GM12878 (cell line): ENCODE data around the gene RSKR. TPM values are rescaled to one million over a fixed set of nuclear protein-coding genes. Genes with fewer than 3 reads are reported as not detected.

Experiments
- ATAC-seq: fragments of 200-7000 bp; cut with Tn5 transposase; 3 replicates; pipeline ENCODE4 v1.9.1; 2020; ENCODE audit warnings: mild to moderate bottlenecking, moderate library complexity
- BruUV-seq: library from RNA; stranded (reverse); fragments of 400-500 nt; replicated peaks from 2 replicates; lab custom pipeline; 2021; lab: Mats Ljungman, UMichigan
- CTCF ChIA-PET: fragments of 300-600 bp; sonication (Branson Sonifier 250); formaldehyde crosslinking; extraction: SDS; loops from one replicate; lab custom pipeline; 2021; ENCODE audit warnings: inconsistent platforms; lab: Yijun Ruan, JAX
- POLR2A ChIA-PET: fragments of 350-600 bp; formaldehyde crosslinking; extraction: SDS; loops from one replicate; lab custom pipeline; 2021; ENCODE audit warnings: inconsistent platforms; lab: Charles Lee
- RAD21 ChIA-PET: fragments of 300-600 bp; sonication (Branson Sonifier 250); formaldehyde crosslinking; loops from one replicate; lab custom pipeline; 2023; ENCODE audit warnings: antibody characterized with exemption; ENCODE audit not compliant: unreplicated experiment; lab: Charles Lee
- SMC1A ChIA-PET: fragments of 300-600 bp; sonication (Branson Sonifier 250); formaldehyde crosslinking; loops from one replicate; lab custom pipeline; 2023; ENCODE audit not compliant: unreplicated experiment, uncharacterized antibody; lab: Charles Lee
- DNase-seq: peaks from one replicate; pipeline ENCODE4 v3.0.0-alpha.2; 2011; ENCODE audit warnings: low read depth, low spot score
- FAIRE-seq: peaks from 3 replicates; lab custom pipeline; 2011; peaks lifted over from hg19 to GRCh38; lab: Jason Lieb, UNC
- H2AFZ ChIP-seq: 2 replicates; pipeline ENCODE4 v1.6.0; 2011; ENCODE audit warnings: low read depth, low read length, control low read depth; ENCODE audit not compliant: control insufficient read depth
- H3K27ac ChIP-seq: 2 replicates; pipeline ENCODE4 v1.5.1; 2011; ENCODE audit warnings: control low read depth; ENCODE audit not compliant: control insufficient read depth, insufficient read depth
- H3K27me3 ChIP-seq, 2 experiments: replicated peaks in 1 of 2; 2 replicates each; pipeline versions ENCODE4 v1.6.0 to v1.6.1; 2011; ENCODE audit warnings: low read length in 1 of 2; ENCODE audit not compliant: control insufficient read depth in 2 of 2, insufficient read depth in 2 of 2
- H3K36me3 ChIP-seq, 2 experiments: 2 replicates each; pipeline ENCODE4 v1.5.1; 2011; ENCODE audit warnings: low read length in 1 of 2; ENCODE audit not compliant: control insufficient read depth in 2 of 2, insufficient read depth in 2 of 2
- H3K4me1 ChIP-seq: 2 replicates; pipeline ENCODE4 v1.6.1; 2011; ENCODE audit warnings: mild to moderate bottlenecking, low read length, moderate library complexity, mixed read lengths; ENCODE audit not compliant: control insufficient read depth, insufficient read depth
- H3K4me2 ChIP-seq: 2 replicates; pipeline ENCODE4 v1.6.0; 2011; ENCODE audit warnings: control low read depth; ENCODE audit not compliant: control insufficient read depth, insufficient read depth
- H3K4me3 ChIP-seq: fragments of 200-600 bp; sonication (generic); 2 replicates; pipeline ENCODE4 v1.5.1; 2016
- H3K79me2 ChIP-seq: 2 replicates; pipeline ENCODE4 v1.6.0; 2011; ENCODE audit warnings: low read length; ENCODE audit not compliant: control insufficient read depth, insufficient read depth
- H3K9ac ChIP-seq: 2 replicates; pipeline ENCODE4 v1.8.0; 2011; ENCODE audit warnings: low read length, control low read depth, mixed read lengths; ENCODE audit not compliant: control insufficient read depth, insufficient read depth
- H3K9me3 ChIP-seq: replicated peaks from 3 replicates; pipeline ENCODE4 v1.5.1; 2011; ENCODE audit warnings: mild to moderate bottlenecking, low read length; ENCODE audit not compliant: control insufficient read depth, insufficient read depth
- H4K20me1 ChIP-seq: 2 replicates; pipeline ENCODE4 v1.6.0; 2011; ENCODE audit not compliant: control insufficient read depth, insufficient read depth
- CHD4 ChIP-seq: fragments of 200-600 bp; sonication (generic); IDR thresholded peaks from 2 replicates; pipeline ENCODE4 v1.6.1; 2016; ENCODE audit warnings: mild to moderate bottlenecking
- EED ChIP-seq: sonication (generic); IDR thresholded peaks from 2 replicates; pipeline ENCODE4 v1.6.1; 2016; ENCODE audit warnings: antibody characterized with exemption, low read depth
- HDGF ChIP-seq: fragments of 450-650 bp; IDR thresholded peaks from 2 replicates; pipeline ENCODE4 v1.6.1; 2016; ENCODE audit warnings: antibody characterized with exemption
- MTA3 ChIP-seq: IDR thresholded peaks from 2 replicates; pipeline ENCODE4 v1.6.1; 2012; ENCODE audit warnings: low read length, inconsistent platforms, borderline replicate concordance
- NR2C1 ChIP-seq: fragments of 450-650 bp; IDR thresholded peaks from 2 replicates; pipeline ENCODE4 v1.6.1; 2017; ENCODE audit warnings: antibody characterized with exemption, mild to moderate bottlenecking, moderate library complexity
- SMC3 ChIP-seq: IDR thresholded peaks from 2 replicates; pipeline ENCODE4 v1.6.1; 2011; ENCODE audit warnings: low read length, improper control_type of control experiment, borderline replicate concordance
- SPI1 ChIP-seq: IDR thresholded peaks from 2 replicates; pipeline ENCODE4 v1.6.1; 2011; ENCODE audit warnings: low read depth, mild to moderate bottlenecking, low read length, moderate library complexity, borderline replicate concordance; ENCODE audit not compliant: insufficient read depth
- ZNF274 ChIP-seq: IDR thresholded peaks from one replicate; pipeline ENCODE4 v1.8.0; 2011; ENCODE audit not compliant: insufficient read length, insufficient read depth
- ZNF384 ChIP-seq: IDR thresholded peaks from 2 replicates; pipeline ENCODE4 v1.6.1; 2012; ENCODE audit warnings: low read depth, mild to moderate bottlenecking, low read length, improper control_type of control experiment, borderline replicate concordance
- WGBS: methylation state at CpG from one replicate; pipeline ENCODE4 v1.1.6; 2016; ENCODE audit warnings: low lambda C conversion rate; ENCODE audit not compliant: insufficient replicate concordance, insufficient coverage; ENCODE audit errors: missing lambda C conversion rate; 5-methylcytosine and 5-hydroxymethylcytosine counted together
- in situ Hi-C: fragments of 300-500 bp; cut with MboI; formaldehyde crosslinking; loops from 9 replicates; pipeline ENCODE4 v1.14.3; 2018; ENCODE audit warnings: mixed read lengths
- intact Hi-C: fragments of 100-400 bp; cut with micrococcal nuclease; formaldehyde crosslinking; loops from one replicate; pipeline ENCODE4 v1.14.2; 2022; ENCODE audit not compliant: unreplicated experiment
- polyA plus RNA-seq, 11 experiments: library from polyadenylated mRNA; depleted of rRNA in 4 of 11; unstranded in 6 of 11; stranded (reverse) in 5 of 11; fragments of >200 nt; fragmentation: Nextera tagmentation in 4 of 11; fragmentation: Illumina TruSeq in 1 of 11; extraction: Ambion mirVana in 4 of 11; extraction: Trizol in 1 of 11; gene quantifications; 1 replicate in 1 of 11; 2 replicates in 10 of 11; pipeline versions ENCODE4 v1.2.1 to v1.2.3, GENCODE V29; 2011 to 2016; ENCODE audit warnings: inconsistent platforms in 2 of 11, missing spikeins in 2 of 11, low read depth in 1 of 11
- total RNA-seq, 4 experiments: library from RNA; depleted of rRNA in 3 of 4; stranded (reverse); fragments of >200 nt in 3 of 4; fragmentation: Illumina TruSeq in 1 of 4; extraction: Trizol in 1 of 4; gene quantifications; 2 replicates each; pipeline versions ENCODE4 v1.2.1 to v1.2.3, GENCODE V29; 2013 to 2021
- TF ChIP-seq, protein P1 (sequence below): fragments of 450-650 bp; IDR thresholded peaks from 2 replicates; pipeline ENCODE4 v1.6.1; 2017; ENCODE audit warnings: mild to moderate bottlenecking
- TF ChIP-seq, protein P2 (sequence below): fragments of 150-350 bp; IDR thresholded peaks from 2 replicates; pipeline ENCODE4 v1.6.1; 2014; ENCODE audit warnings: mild to moderate bottlenecking, low read depth, low read length

RSKR gene
- total and polyA plus RNA-seq, 10 of the 15 experiments (the other 5 are each of a cell fraction or from before 2014, with no cell fraction given), result 0.52 to 22.4 (median 8.7) TPM

DNA sequence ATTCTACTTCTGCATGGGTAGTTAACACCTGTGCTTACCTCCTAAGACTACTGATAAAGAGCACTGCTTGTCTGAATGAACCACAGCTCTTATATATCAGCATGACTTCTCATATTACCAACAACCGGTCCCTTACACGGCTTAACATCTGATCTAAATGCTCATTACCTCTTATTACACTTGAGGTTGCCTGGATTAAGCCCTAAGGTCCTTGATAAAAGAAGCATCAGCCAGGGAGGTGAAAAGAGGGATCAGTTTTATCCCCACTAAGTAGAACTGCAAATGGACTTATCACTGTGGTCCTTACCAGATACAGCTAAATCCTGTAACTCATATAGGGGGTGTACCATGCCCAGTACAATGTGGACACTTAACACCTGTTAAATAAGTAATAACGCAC, 8.2 kb upstream of the RSKR start:
- no TSS peak for BruUV-seq
- Histone ChIP-seq H3K4me2 (no peak overlapping the region), H4K20me1 (no peaks in the 10 kb centered on the region), H3K9ac (no peak overlapping the region), H3K4me3 (no peak overlapping the region), H2AFZ (no peak overlapping the region), H3K27me3 (no peaks in the 10 kb centered on the region), H3K27ac (no peak overlapping the region), H3K4me1 (no peaks in the 10 kb centered on the region), H3K79me2 (no peaks in the 10 kb centered on the region), H3K9me3 (no peaks in the 10 kb centered on the region), H3K36me3 (peaks cover 31 to 57% of the 10 kb centered on the region in 2 experiments)
- 95% methylated on average over 3 of the region's 3 CpGs for WGBS
- ChIA-PET POLR2A (interaction anchor here (1.4 kb wide), 1 partner anchor 89 kb away, joined by 7 read pairs; the partner anchor contains the start of gene PROCA1), RAD21 (no interaction called here), SMC1A (no interaction called here), CTCF (interaction anchor here (1.2 to 4.8 kb wide), 2 partner anchors 10 to 25 kb away, joined by 3 to 20 read pairs; no protein-coding TSS in a partner anchor)
- DNase-seq, result no peak
- FAIRE-seq, result no peak
- in situ Hi-C loops, result no loop called here
- ATAC-seq, result no peak
- intact Hi-C loops, result loop anchor here (5.0 kb wide), 1 partner anchor 50 kb away; the partner anchor contains the start of gene PIGS
- TF ChIP-seq SMC3, result no peak

DNA sequence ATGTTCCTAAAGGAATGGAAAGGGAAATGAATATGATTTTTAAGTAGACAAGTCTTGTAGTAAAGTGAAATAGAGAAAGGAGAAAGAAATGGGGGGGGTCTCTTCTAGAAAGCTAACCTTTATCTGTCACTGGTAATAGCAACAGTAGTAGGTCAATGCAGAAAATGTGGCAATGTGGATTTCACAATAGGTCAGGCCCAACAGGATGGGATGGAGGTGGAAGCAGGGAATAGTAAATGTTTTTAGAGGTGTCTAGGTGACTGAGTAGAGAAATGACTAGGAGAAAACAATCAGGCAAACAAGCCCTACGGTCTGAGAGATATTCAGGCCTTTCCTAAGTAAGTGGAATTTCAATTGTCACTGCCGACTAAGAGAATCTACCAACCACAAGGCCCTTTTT, 6.0 kb upstream of the RSKR start:
- CTCF ChIA-PET, result interaction anchor here (4.8 kb wide), 1 partner anchor 8 kb away, joined by 20 read pairs; no protein-coding TSS in a partner anchor
- TF ChIP-seq NR2C1 (no peak), CHD4 (no peak), ZNF274 (no peak), ZNF384 (no peak), HDGF (no peak), MTA3 (no peak), EED (no peak), SPI1 (no peak)
- TF ChIP-seq, protein P1, sequence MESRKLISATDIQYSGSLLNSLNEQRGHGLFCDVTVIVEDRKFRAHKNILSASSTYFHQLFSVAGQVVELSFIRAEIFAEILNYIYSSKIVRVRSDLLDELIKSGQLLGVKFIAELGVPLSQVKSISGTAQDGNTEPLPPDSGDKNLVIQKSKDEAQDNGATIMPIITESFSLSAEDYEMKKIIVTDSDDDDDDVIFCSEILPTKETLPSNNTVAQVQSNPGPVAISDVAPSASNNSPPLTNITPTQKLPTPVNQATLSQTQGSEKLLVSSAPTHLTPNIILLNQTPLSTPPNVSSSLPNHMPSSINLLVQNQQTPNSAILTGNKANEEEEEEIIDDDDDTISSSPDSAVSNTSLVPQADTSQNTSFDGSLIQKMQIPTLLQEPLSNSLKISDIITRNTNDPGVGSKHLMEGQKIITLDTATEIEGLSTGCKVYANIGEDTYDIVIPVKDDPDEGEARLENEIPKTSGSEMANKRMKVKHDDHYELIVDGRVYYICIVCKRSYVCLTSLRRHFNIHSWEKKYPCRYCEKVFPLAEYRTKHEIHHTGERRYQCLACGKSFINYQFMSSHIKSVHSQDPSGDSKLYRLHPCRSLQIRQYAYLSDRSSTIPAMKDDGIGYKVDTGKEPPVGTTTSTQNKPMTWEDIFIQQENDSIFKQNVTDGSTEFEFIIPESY, result no peak
- TF ChIP-seq, protein P2, sequence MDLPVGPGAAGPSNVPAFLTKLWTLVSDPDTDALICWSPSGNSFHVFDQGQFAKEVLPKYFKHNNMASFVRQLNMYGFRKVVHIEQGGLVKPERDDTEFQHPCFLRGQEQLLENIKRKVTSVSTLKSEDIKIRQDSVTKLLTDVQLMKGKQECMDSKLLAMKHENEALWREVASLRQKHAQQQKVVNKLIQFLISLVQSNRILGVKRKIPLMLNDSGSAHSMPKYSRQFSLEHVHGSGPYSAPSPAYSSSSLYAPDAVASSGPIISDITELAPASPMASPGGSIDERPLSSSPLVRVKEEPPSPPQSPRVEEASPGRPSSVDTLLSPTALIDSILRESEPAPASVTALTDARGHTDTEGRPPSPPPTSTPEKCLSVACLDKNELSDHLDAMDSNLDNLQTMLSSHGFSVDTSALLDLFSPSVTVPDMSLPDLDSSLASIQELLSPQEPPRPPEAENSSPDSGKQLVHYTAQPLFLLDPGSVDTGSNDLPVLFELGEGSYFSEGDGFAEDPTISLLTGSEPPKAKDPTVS, result no peak

More for the DNA sequence above, 6.0 kb upstream of the RSKR start:
- in situ Hi-C loops, result no loop called here
- BruUV-seq, result no TSS peak
- Histone ChIP-seq H3K4me1 (no peaks in the 10 kb centered on the region; the same call in none of the 2 replicates), H3K27ac (no peak overlapping the region), H3K9me3 (no peaks in the 10 kb centered on the region), H2AFZ (no peak overlapping the region), H4K20me1 (no peaks in the 10 kb centered on the region), H3K4me2 (no peak overlapping the region), H3K36me3 (peaks cover 42 to 69% of the 10 kb centered on the region in 2 experiments), H3K4me3 (no peak overlapping the region), H3K79me2 (no peaks in the 10 kb centered on the region), H3K27me3 (no peaks in the 10 kb centered on the region), H3K9ac (no peak overlapping the region)
- DNase-seq, result no peak
- SMC1A ChIA-PET, result interaction anchor here (0.8 to 3.5 kb wide), 4 partner anchors 8 to 221 kb away, joined by 3 to 8 read pairs (median 4); no protein-coding TSS in a partner anchor
- FAIRE-seq, result no peak
- no peak for ATAC-seq
- WGBS, result 81% methylated on average over 2 of the region's 2 CpGs
- RAD21 ChIA-PET, result no interaction called here
- intact Hi-C loops, result loop anchor here (5.0 kb wide), 1 partner anchor 48 kb away; the partner anchor contains the start of gene PIGS
- POLR2A ChIA-PET, result interaction anchor here (0.5 to 1.4 kb wide), 4 partner anchors 49 to 179 kb away, joined by 3 to 4 read pairs (median 4); no protein-coding TSS in a partner anchor
